Heart right ventricle (tissue), 16 donors: ENCODE data around the gene CAMK1D. TPM values are rescaled to one million over a fixed set of nuclear protein-coding genes. Genes with fewer than 3 reads are reported as not detected.
"Not testable (repeated sequence)": the region's sequence is repeated elsewhere in the genome, so short reads cannot be mapped to it uniquely, and the experiment has no call there.

Experiments used
- ATAC-seq, 8 donors: fragments of 200-7000 bp; cut with Tn5 transposase; one replicate each; pipeline ENCODE4 v1.9.1; 2020; ENCODE audit warnings: mild to moderate bottlenecking in 8 of 8, moderate library complexity in 8 of 8, moderate number of reproducible peaks in 1 of 8
- DNase-seq, 2 donors: peaks; one replicate each; pipeline ENCODE4 v3.0.0-alpha.2; 2020
- H3K27ac ChIP-seq, 10 donors: fragments of 200-600 bp; sonication (generic) in 2 of 10; one replicate each; pipeline versions ENCODE4 v1.5.0 to v1.8.0; 2020 to 2022; ENCODE audit warnings: mild to moderate bottlenecking in 3 of 10
- H3K27me3 ChIP-seq, 7 donors: fragments of 200-600 bp; one replicate each; pipeline ENCODE4 v1.8.0; 2021 to 2022; ENCODE audit warnings: mild to moderate bottlenecking in 2 of 7
- H3K36me3 ChIP-seq, 9 donors: fragments of 200-600 bp; sonication (generic) in 1 of 9; one replicate each; pipeline versions ENCODE4 v1.5.0 to v1.8.0; 2020 to 2022; ENCODE audit warnings: mild to moderate bottlenecking in 2 of 9
- H3K4me1 ChIP-seq, 9 donors: fragments of 200-600 bp; sonication (generic) in 1 of 9; one replicate each; pipeline versions ENCODE4 v1.5.0 to v1.8.0; 2020 to 2022; ENCODE audit warnings: mild to moderate bottlenecking in 4 of 9
- H3K4me3 ChIP-seq, 10 donors: fragments of 200-600 bp; sonication (generic) in 2 of 10; one replicate each; pipeline versions ENCODE4 v1.5.0 to v1.8.0; 2020 to 2022; ENCODE audit warnings: mild to moderate bottlenecking in 7 of 10, moderate library complexity in 2 of 10
- H3K9me3 ChIP-seq, 11 donors: fragments of 200-600 bp in 10 of 11; sonication (generic) in 2 of 11; one replicate each; pipeline versions ENCODE4 v1.5.0 to v1.8.0; 2013 to 2022; ENCODE audit warnings: mild to moderate bottlenecking in 2 of 11, control low read depth in 1 of 11, moderate library complexity in 1 of 11
- CTCF ChIP-seq, 9 donors: fragments of 200-600 bp; sonication (generic) in 2 of 9; IDR thresholded peaks; one replicate each; pipeline versions ENCODE4 v1.5.0 to v1.8.0; 2021 to 2022; ENCODE audit warnings: antibody characterized with exemption in 9 of 9, mild to moderate bottlenecking in 5 of 9, moderate library complexity in 1 of 9
- WGBS, 2 donors: extraction: QIAGEN DNeasy Blood & Tissue Kit; methylation state at CpG; one replicate each; pipeline ENCODE4 v1.1.7; 2013; ENCODE audit warnings: inconsistent platforms in 1 of 2; 5-methylcytosine and 5-hydroxymethylcytosine counted together
- intact Hi-C, 10 donors: fragments of 100-400 bp; cut with DNase I; formaldehyde crosslinking; loops; one replicate each; pipeline versions ENCODE4 v1.11.1 to v1.14.2; 2022
- long read RNA-seq, 3 donors: library from polyadenylated mRNA; unstranded; transcript quantifications; one replicate each; pipeline ENCODE4 v2.0.0, GENCODE V29; 2020 to 2021
- polyA plus RNA-seq, 2 donors: library from polyadenylated mRNA; stranded (reverse); fragments of 200-250 nt; gene quantifications; one replicate each; pipeline ENCODE4 v1.2.3, GENCODE V29; 2013
- total RNA-seq, 10 donors: library from RNA; stranded (reverse); fragmentation: NEBNext Ultra II Directional in 3 of 10; extraction: Animal tissue kit (Norgen Biotek cat#: 25700) in 3 of 10; gene quantifications; one replicate each; pipeline versions ENCODE4 v1.2.1 to v1.2.4, GENCODE V29; 2021 to 2023
- donor health status: Arrhythmogenic right ventricular cardiomyopathy.
- donor health status: ischemic (EF 13 %, LVEDD 7.1; RV severe dilation, severe dysfunction).
- donor health status: healthy with polysubstance abuse.
- donor health status: DM: no; HTN: yes; CAD: no.
- donor health status: DM: no; HTN: no; CAD: no.
- donor health status: ischemic (EF 25% LVEDD 6.9; RV normal size, moderate dysfunction).
- donor health status: ischemic (EF 25% LVEDD 5.7; RV mildly dilated, moderate dysfunction).
- donor health status: healthy.
- donor health status: DM: yes; HTN: yes; CAD: no.
- donor health status: Ischemic cardiomyopathy.
- donor health status: ischemic (EF 35%, LVEDD 5.7; RV mildly dilated, moderate dysfunction).
- donor health status: nonischemic (EF 11% LVEDD 7.7; RV severe dilation, severe dysfunction).
- donor health status: DM: yes; HTN: yes; CAD: no.
- donor health status: PGD.
- donor health status: ischemic (EF 29% LVEDD 5.4; RV normal size, mild dysfunction).
- donor health status: nonischemic (EF 23%, LVEDD 6.1; RV moderate dilation, normal function).

Gene CAMK1D
- total RNA-seq (10 to 100 TPM in 2 of 10 donors, 1 to 10 TPM in 8; 2.0 to 17.7 (median 2.9) TPM), polyA plus RNA-seq (1 to 10 TPM; 1.3 to 1.7 TPM)
- long read RNA-seq, donor 1, partial matches to known transcripts: 0 of 4 reads
- long read RNA-seq, donor 1, other reads (novel, unspliced or antisense): 4 of 4 reads
- long read RNA-seq, donor 2, partial matches to known transcripts: 1 of 3 reads
- long read RNA-seq, donor 2, other reads (novel, unspliced or antisense): 2 of 3 reads
- long read RNA-seq, donor 3, partial matches to known transcripts: 9 of 31 reads
- long read RNA-seq, donor 3, other reads (novel, unspliced or antisense): 22 of 31 reads

DNA sequence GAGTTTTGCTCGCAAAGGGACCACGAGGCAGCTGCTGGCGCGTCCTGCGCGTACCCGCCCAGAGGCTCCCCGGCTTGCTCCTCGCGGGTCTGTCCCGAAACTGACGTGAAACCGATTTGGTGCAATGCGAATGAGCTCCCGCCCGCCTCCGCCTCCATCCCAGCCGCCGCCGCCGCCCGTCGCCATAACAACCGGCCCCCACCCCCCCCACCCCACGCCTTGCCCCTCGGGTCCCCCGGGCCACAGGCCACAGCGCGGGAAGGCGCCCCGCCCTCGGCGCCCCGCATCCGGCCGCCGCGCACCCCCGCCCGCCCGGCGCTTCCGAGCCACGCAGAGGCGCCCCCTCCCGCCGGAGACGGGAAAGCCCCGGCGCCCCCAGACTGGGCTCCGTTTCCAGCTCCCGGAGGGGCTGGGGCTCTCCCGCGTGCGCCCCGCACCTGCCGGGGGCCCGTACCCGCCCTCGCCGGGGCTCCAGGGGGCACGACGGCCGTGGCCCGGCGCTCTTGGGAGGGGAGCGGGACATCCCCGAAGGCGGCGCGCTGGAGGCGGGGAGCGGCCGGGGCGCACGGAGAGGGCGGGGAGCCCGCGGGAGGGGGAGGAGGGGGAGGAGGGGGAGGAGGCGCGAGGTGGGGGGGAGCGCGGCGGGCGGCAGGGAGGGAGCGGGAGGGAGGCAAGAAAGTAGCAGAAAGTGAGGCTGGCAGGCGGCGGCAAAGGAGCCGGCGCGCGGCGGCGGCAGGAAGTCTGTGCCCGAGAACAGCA, at the start of gene CAMK1D:
CAMK1D (plus strand) TSS at position 678 of the 759 bp plus-strand sequence.
- intact Hi-C loops: loop anchor here in 1 of 10 donors (10.0 kb wide), 1 partner anchor 356 kb away; no protein-coding TSS in a partner anchor
- DNase-seq: peak; percentile 69 to 83
- Histone ChIP-seq H3K4me3 (peak within 1 kb of the TSS; percentile 62 to 93 (median 84)), H3K4me1 (peaks cover 4 to 26% (median 16%) of the 10 kb centered on the region in 9 donors), H3K27me3 (peaks cover 0 to 6% (median 4%) of the 10 kb centered on the region in 7 donors), H3K36me3 (no peaks in the 10 kb centered on the region), H3K27ac (peak within 1 kb of the TSS; percentile 7 to 93 (median 78)), H3K9me3 (no peaks in the 10 kb centered on the region)
- 1% methylated on average over 75 to 88 of the region's 95 CpGs for WGBS, 2 donors
- peak in 7 of 9 donors; percentile 7 to 53 (median 41) for TF ChIP-seq CTCF (IDR thresholded peaks at IDR 0.05)
- ATAC-seq: peak; percentile 65 to 85 (median 80)

GRCh38 chr10:12301036-12301435, 48.3 kb upstream of the CAMK1D start:
- H3K36me3 ChIP-seq, H3K4me3 ChIP-seq, ATAC-seq, DNase-seq, H3K9me3 ChIP-seq, H3K4me1 ChIP-seq, H3K27ac ChIP-seq, intact Hi-C loops, H3K27me3 ChIP-seq: not testable (repeated sequence)
- 91 to 95% methylated on average over 4 of the region's 4 CpGs for WGBS, 2 donors

DNA sequence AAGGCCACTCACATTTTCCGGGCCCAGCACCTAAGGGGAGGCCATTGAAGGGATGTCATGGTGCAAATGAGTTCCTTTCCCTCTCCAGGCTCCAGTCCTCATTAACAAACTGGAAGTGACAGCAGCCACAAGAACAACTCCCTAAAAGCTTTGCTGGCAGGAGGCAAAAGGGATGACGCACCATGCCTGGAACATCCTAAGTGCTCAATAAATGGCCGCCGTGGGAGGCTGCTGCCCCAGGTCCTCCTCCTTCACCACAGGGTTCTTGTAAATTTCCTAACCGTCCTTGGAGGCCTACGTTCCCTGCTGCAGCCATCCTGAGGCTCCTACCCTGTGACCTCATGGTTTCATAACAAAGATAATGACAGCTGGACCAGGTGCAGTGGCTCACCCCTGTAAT, 41.3 kb upstream of the CAMK1D start:
- peaks cover 0 to 6% (median 0%) of the 10 kb centered on the region in 11 donors for H3K9me3 ChIP-seq
- peaks cover 0 to 3% (median 0%) of the 10 kb centered on the region in 7 donors for H3K27me3 ChIP-seq
- H3K4me3 ChIP-seq: no peak overlapping the region
- no peaks in the 10 kb centered on the region for H3K4me1 ChIP-seq
- WGBS, 2 donors: 86 to 88% methylated on average over 6 of the region's 6 CpGs
- intact Hi-C loops: no loop called here
- no peak overlapping the region for H3K27ac ChIP-seq
- DNase-seq: no peak
- no peak for TF ChIP-seq CTCF (IDR thresholded peaks at IDR 0.05)
- no peak for ATAC-seq
- H3K36me3 ChIP-seq: no peaks in the 10 kb centered on the region

GRCh38 chr10:12308736-12309375, 40.5 kb upstream of the CAMK1D start:
- TF ChIP-seq CTCF (IDR thresholded peaks at IDR 0.05): no peak
- Histone ChIP-seq H3K36me3 (no peaks in the 10 kb centered on the region), H3K9me3 (peaks cover 0 to 6% (median 0%) of the 10 kb centered on the region in 11 donors), H3K27ac (no peak overlapping the region), H3K4me1 (no peaks in the 10 kb centered on the region), H3K27me3 (peaks cover 0 to 3% (median 0%) of the 10 kb centered on the region in 7 donors), H3K4me3 (no peak overlapping the region)
- DNase-seq (no peak), ATAC-seq (no peak)
- intact Hi-C loops: no loop called here
- WGBS, 2 donors: 66 to 76% methylated on average over 8 of the region's 8 CpGs

- H3K9me3 ChIP-seq, DNase-seq, H3K4me3 ChIP-seq, ATAC-seq, intact Hi-C loops, H3K36me3 ChIP-seq, H3K27ac ChIP-seq, H3K4me1 ChIP-seq, H3K27me3 ChIP-seq: not testable (repeated sequence)
- 74 to 88% methylated on average over 5 of the region's 5 CpGs for WGBS, 2 donors
These were observed 39.6 kb upstream of the CAMK1D start for GRCh38 chr10:12309783-12310182.
